SK-N-DZ (cell line): ENCODE measurements around the gene KCNAB2.

Source experiments
- DNase-seq: peaks from one replicate; pipeline ENCODE4 v3.0.0-alpha.2; 2015; ENCODE audit warnings: low spot score

The KCNAB2 gene

GRCh38 chr1:6107409-6108356 is 62.0 kb downstream of the KCNAB2 start:
- no peak for DNase-seq

DNA sequence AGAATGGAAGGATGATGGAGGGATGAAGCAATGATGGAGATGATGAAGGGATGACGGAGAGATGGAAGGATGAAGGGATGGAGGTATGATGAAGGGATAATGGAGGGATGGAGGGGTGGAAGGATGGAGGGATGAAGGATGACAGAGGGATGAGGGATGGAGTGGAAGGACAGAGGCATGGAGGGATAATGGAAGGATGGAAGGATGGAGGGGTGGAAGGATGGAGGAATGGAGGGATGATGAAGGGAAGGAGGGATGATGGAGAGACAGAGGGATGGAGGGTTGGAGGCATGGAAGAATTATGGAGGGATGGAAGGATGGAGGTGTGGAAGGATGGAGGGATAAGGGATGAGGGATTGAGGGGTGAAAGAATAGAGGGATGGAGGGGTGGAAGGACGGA is 62.8 kb downstream of the KCNAB2 start:
- no peak for DNase-seq

- DNase-seq = peak; percentile 19
These were observed 63.4 kb downstream of the KCNAB2 start for GRCh38 chr1:6108937-6109614.

DNA sequence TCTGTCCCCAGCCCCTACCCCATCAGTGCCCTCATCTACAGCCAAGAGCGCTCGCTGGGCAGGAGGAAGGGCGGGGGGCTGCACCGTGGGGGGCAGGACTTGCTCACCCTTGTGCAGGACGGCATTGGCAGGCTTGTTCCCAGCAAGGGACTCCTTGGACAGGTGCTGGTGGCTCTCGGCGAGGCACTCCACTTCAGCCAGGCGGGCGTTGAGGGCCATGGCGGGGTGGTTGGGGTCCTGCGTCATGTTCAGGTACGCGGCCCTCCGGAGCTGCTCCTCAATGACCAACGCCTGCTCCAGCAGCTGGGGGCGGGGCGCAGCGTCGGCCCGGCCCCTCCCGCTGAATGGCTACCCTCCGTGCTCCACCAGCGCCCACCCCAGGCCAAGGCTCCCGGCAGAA is 64.0 kb downstream of the KCNAB2 start:
- DNase-seq = no peak

- no peak for DNase-seq
These were observed 64.6 kb downstream of the KCNAB2 start for GRCh38 chr1:6110326-6110725.

- no peak for DNase-seq
These were observed 65.9 kb downstream of the KCNAB2 start for GRCh38 chr1:6111571-6111970.

- DNase-seq = no peak
These were observed 66.5 kb downstream of the KCNAB2 start for GRCh38 chr1:6111991-6112689.

GRCh38 chr1:6112690-6113005 is 67.0 kb downstream of the KCNAB2 start:
- no peak for DNase-seq

- DNase-seq = no peak
These were observed 67.4 kb downstream of the KCNAB2 start for GRCh38 chr1:6113116-6113515.

DNA sequence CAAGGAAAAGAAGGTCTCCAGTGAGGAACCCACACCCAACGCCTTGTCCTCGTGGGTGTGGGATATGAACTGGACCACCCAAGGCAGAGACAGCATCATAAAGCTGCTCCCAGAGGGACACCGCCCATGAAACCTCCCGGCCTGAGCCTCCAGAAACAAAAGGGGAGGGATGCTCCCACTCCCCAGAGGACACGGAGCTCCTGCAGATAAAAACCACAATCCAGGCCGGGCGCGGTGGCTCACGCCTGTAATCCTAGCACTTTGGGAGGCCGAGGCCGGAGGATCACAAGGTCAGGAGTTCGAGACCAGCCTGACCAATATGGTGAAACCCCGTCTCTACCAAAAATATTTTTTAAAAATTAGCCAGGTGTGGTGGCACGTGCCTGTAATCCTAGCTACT is 68.1 kb downstream of the KCNAB2 start:
- DNase-seq = no peak

- no peak for DNase-seq
These were observed 70.4 kb downstream of the KCNAB2 start for GRCh38 chr1:6116137-6116536.

GRCh38 chr1:6117064-6117463 is 71.4 kb downstream of the KCNAB2 start:
- DNase-seq = no peak

DNA sequence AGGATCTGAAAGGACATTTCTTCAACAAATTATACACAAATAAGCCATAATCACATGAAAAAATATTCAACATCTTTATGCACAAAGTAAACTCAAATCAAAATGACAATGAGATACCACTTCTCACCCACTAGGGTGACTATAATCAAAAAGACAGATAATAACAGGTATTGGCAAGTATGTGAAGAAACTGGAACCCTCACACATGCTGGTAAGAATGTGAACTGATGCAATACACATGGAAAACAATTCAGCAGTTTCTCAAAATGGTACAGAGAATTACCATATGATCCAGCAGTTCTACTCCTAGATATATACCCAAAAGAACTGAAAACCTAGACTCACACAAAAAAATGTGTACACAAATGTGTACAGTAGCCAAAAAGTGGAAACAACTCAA is 71.9 kb downstream of the KCNAB2 start:
- DNase-seq = no peak

- DNase-seq = no peak
These were observed 72.7 kb downstream of the KCNAB2 start for GRCh38 chr1:6118415-6118814.

- DNase-seq = no peak
These were observed 75.3 kb downstream of the KCNAB2 start for GRCh38 chr1:6121021-6121421.

DNA sequence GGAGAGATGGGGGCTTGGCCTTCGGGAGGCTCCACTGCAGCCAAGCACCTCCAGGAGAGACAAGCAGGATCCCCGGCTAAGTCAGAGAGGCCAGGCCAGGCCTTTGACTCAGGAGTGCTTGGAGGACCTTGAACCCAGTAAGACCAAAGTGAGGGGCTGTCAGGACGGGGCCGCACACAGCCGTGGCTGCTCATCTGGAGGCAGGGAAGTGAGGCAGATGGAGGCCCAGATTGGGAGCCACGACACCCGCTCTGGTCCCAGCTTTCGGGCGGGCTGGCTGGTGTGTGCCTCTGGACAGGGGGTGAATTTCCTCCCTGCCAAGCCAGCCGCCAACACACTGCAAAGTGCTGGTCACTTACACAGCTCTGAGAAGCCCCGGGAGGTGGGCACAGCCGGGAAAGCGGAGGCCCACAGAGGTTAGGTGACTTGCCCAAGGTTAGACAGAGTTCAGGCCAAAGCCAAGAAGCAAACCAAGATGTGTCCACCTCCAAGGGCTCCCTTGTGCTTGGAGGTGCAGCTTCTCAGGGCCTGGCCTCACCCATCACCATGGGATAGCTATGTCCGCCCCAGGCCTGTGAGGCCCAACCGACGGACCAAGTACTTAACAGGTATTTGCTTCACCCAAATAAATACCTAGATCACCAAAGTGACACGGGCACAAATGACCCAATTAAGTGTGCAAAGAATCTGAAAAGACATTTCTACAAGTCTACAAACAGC is 76.1 kb downstream of the KCNAB2 start:
- no peak for DNase-seq

- DNase-seq = no peak
These were observed 77.4 kb downstream of the KCNAB2 start for GRCh38 chr1:6123083-6123482.

- no peak for DNase-seq
These were observed 78.1 kb downstream of the KCNAB2 start for GRCh38 chr1:6123816-6124215.

GRCh38 chr1:6124341-6124740 is 78.7 kb downstream of the KCNAB2 start:
- DNase-seq = no peak

GRCh38 chr1:6124746-6125365 is 79.2 kb downstream of the KCNAB2 start:
- no peak for DNase-seq

- DNase-seq = no peak
These were observed 79.7 kb downstream of the KCNAB2 start for GRCh38 chr1:6125366-6125765.
